HEK293 (cell line): ENCODE data around the gene NCOA3.
"Not testable (repeated sequence)": the region's sequence is repeated elsewhere in the genome, so short reads cannot be mapped to it uniquely, and the experiment has no call there.

Experiments used
- MZF1 ChIP-seq: fragments of 450-650 bp; formaldehyde crosslinking; IDR thresholded peaks from 2 replicates; pipeline ENCODE4 v1.5.1; 2017; ENCODE audit warnings: missing biosample characterization, missing genetic modification characterization, borderline replicate concordance
- OSR2 ChIP-seq: fragments of 450-650 bp; formaldehyde crosslinking; IDR thresholded peaks from 2 replicates; pipeline ENCODE4 v1.5.1; 2016; ENCODE audit warnings: missing biosample characterization, missing genetic modification characterization
- PRDM1 ChIP-seq: fragments of 450-650 bp; formaldehyde crosslinking; IDR thresholded peaks from 2 replicates; pipeline ENCODE4; 2016; ENCODE audit warnings: missing biosample characterization, missing genetic modification characterization
- SP2 ChIP-seq: fragments of 450-650 bp; formaldehyde crosslinking; IDR thresholded peaks from 2 replicates; pipeline ENCODE4 v1.5.1; 2016; ENCODE audit warnings: missing biosample characterization, missing genetic modification characterization
- ZNF239 ChIP-seq: fragments of 450-650 bp; formaldehyde crosslinking; IDR thresholded peaks from 2 replicates; pipeline ENCODE4 v1.5.1; 2016; ENCODE audit warnings: missing biosample characterization, missing genetic modification characterization
- ZNF416 ChIP-seq: fragments of 450-650 bp; formaldehyde crosslinking; IDR thresholded peaks from 2 replicates; pipeline ENCODE4 v1.5.1; 2016; ENCODE audit warnings: missing biosample characterization, missing genetic modification characterization
- ZSCAN16 ChIP-seq: fragments of 450-650 bp; formaldehyde crosslinking; IDR thresholded peaks from 2 replicates; pipeline ENCODE4 v1.5.1; 2016; ENCODE audit warnings: missing biosample characterization, missing genetic modification characterization
- TF ChIP-seq, protein P1 (sequence below): fragments of 450-650 bp; formaldehyde crosslinking; IDR thresholded peaks from 2 replicates; pipeline ENCODE4 v1.5.1; 2016; ENCODE audit warnings: missing biosample characterization, missing genetic modification characterization
- TF ChIP-seq, protein P2 (sequence below): fragments of 450-650 bp; formaldehyde crosslinking; IDR thresholded peaks from 2 replicates; pipeline ENCODE4 v1.5.1; 2016; ENCODE audit warnings: missing biosample characterization, missing genetic modification characterization

DNA sequence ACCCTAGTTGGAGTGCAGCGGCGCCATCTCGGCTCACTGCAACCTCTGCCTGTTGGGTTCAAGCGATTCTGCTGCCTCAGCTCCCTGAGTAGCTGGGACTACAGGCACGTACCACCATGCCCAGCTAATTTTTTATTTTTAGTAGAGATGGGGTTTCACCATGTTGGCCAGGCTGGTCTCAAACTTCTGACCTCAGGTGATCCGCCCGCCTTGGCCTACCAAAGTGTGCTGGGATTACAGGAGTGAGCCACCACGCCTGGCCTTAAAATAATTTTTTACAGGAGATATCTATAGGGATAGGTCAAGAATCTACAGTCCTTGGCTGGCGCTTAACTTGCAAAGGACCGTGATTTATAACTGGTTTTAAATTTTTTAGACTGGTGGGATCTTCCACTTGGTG is 93.5 kb downstream of the NCOA3 start:
- TF ChIP-seq ZNF239; OSR2 (tag by site-specific recombination); SP2; ZNF416 (tag by site-specific recombination); ZSCAN16 (tag by site-specific recombination); PRDM1; MZF1: not testable (repeated sequence)
- TF ChIP-seq, protein P1, sequence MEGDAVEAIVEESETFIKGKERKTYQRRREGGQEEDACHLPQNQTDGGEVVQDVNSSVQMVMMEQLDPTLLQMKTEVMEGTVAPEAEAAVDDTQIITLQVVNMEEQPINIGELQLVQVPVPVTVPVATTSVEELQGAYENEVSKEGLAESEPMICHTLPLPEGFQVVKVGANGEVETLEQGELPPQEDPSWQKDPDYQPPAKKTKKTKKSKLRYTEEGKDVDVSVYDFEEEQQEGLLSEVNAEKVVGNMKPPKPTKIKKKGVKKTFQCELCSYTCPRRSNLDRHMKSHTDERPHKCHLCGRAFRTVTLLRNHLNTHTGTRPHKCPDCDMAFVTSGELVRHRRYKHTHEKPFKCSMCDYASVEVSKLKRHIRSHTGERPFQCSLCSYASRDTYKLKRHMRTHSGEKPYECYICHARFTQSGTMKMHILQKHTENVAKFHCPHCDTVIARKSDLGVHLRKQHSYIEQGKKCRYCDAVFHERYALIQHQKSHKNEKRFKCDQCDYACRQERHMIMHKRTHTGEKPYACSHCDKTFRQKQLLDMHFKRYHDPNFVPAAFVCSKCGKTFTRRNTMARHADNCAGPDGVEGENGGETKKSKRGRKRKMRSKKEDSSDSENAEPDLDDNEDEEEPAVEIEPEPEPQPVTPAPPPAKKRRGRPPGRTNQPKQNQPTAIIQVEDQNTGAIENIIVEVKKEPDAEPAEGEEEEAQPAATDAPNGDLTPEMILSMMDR (tag by site-specific recombination): not testable (repeated sequence)
- TF ChIP-seq, protein P2, sequence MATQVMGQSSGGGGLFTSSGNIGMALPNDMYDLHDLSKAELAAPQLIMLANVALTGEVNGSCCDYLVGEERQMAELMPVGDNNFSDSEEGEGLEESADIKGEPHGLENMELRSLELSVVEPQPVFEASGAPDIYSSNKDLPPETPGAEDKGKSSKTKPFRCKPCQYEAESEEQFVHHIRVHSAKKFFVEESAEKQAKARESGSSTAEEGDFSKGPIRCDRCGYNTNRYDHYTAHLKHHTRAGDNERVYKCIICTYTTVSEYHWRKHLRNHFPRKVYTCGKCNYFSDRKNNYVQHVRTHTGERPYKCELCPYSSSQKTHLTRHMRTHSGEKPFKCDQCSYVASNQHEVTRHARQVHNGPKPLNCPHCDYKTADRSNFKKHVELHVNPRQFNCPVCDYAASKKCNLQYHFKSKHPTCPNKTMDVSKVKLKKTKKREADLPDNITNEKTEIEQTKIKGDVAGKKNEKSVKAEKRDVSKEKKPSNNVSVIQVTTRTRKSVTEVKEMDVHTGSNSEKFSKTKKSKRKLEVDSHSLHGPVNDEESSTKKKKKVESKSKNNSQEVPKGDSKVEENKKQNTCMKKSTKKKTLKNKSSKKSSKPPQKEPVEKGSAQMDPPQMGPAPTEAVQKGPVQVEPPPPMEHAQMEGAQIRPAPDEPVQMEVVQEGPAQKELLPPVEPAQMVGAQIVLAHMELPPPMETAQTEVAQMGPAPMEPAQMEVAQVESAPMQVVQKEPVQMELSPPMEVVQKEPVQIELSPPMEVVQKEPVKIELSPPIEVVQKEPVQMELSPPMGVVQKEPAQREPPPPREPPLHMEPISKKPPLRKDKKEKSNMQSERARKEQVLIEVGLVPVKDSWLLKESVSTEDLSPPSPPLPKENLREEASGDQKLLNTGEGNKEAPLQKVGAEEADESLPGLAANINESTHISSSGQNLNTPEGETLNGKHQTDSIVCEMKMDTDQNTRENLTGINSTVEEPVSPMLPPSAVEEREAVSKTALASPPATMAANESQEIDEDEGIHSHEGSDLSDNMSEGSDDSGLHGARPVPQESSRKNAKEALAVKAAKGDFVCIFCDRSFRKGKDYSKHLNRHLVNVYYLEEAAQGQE (tag by site-specific recombination): not testable (repeated sequence)
